Body of pancreas (tissue), 2 donors: ENCODE results near the gene CEP85L. TPM values are rescaled to one million over a fixed set of nuclear protein-coding genes. Genes with fewer than 3 reads are reported as not detected.

Source experiments
- total RNA-seq, 2 donors: library from RNA; depleted of rRNA; stranded (reverse); fragments of >200 nt; gene quantifications; one replicate each; pipeline ENCODE4 v1.1.0, GENCODE V29; 2016

Gene CEP85L
- total RNA-seq, 2 donors from 2014 or later: 8.2 to 9.9 TPM

Other genes with a start within 250 kb of the CEP85L start
- 1 to 10 TPM in 1 of 2 donors, under 1 TPM in 1; 0.99 to 2.3 TPM for gene PLN, start 103.3 kb downstream of the CEP85L start, total RNA-seq
- gene ASF1A, start 242.6 kb upstream of the CEP85L start, total RNA-seq: 1 to 10 TPM; 6.3 to 7.8 TPM